KMS-11 (cell line): ENCODE measurements around the gene RTN1.

Experiments used
- H2AFZ ChIP-seq: fragments of 200-600 bp; sonication (generic); 2 replicates; pipeline ENCODE4 v1.6.1; 2016; ENCODE audit warnings: antibody characterized with exemption, mixed run types, low read depth
- H3K27ac ChIP-seq: fragments of 200-600 bp; sonication (generic); 2 replicates; pipeline ENCODE4 v1.6.1; 2016; ENCODE audit warnings: mild to moderate bottlenecking, mixed run types
- H3K27me3 ChIP-seq: fragments of 200-600 bp; sonication (generic); 2 replicates; pipeline ENCODE4 v1.6.1; 2017; ENCODE audit warnings: mild to moderate bottlenecking, low read depth, mixed run types, moderate library complexity; ENCODE audit not compliant: insufficient read depth
- H3K36me3 ChIP-seq: fragments of 200-600 bp; sonication (generic); 2 replicates; pipeline ENCODE4 v1.6.1; 2017; ENCODE audit warnings: mild to moderate bottlenecking, mixed run types; ENCODE audit not compliant: insufficient read depth
- H3K4me1 ChIP-seq: fragments of 200-600 bp; sonication (generic); 2 replicates; pipeline ENCODE4 v1.6.1; 2016; ENCODE audit warnings: mild to moderate bottlenecking, low read depth, mixed run types; ENCODE audit not compliant: poor library complexity, severe bottlenecking
- H3K4me2 ChIP-seq: fragments of 200-600 bp; sonication (generic); 2 replicates; pipeline ENCODE4 v1.7.0; 2016; ENCODE audit warnings: mild to moderate bottlenecking, mixed run types
- H3K4me3 ChIP-seq: fragments of 200-600 bp; sonication (generic); IDR thresholded peaks from 2 replicates; pipeline ENCODE4 v1.6.1; 2017; ENCODE audit warnings: low read depth, low read length, mixed read lengths; ENCODE audit not compliant: insufficient read depth
- H3K79me2 ChIP-seq: fragments of 200-600 bp; sonication (generic); 2 replicates; pipeline ENCODE4 v1.6.1; 2016; ENCODE audit warnings: low read depth, mixed run types; ENCODE audit not compliant: insufficient read depth
- H3K9ac ChIP-seq: fragments of 200-600 bp; sonication (generic); 2 replicates; pipeline ENCODE4 v1.6.1; 2016; ENCODE audit warnings: mild to moderate bottlenecking, mixed run types
- H4K20me1 ChIP-seq: fragments of 200-600 bp; sonication (generic); 2 replicates; pipeline ENCODE4 v1.6.1; 2016; ENCODE audit warnings: mild to moderate bottlenecking, mixed run types; ENCODE audit not compliant: insufficient read depth
- TF ChIP-seq, protein P1 (sequence below): fragments of 200-600 bp; sonication (generic); conservative IDR thresholded peaks from 2 replicates; pipeline ENCODE4 v1.6.1; 2017; ENCODE audit warnings: low read depth, mild to moderate bottlenecking, antibody characterized with exemption, low read length, moderate library complexity, mixed read lengths

The RTN1 gene

DNA sequence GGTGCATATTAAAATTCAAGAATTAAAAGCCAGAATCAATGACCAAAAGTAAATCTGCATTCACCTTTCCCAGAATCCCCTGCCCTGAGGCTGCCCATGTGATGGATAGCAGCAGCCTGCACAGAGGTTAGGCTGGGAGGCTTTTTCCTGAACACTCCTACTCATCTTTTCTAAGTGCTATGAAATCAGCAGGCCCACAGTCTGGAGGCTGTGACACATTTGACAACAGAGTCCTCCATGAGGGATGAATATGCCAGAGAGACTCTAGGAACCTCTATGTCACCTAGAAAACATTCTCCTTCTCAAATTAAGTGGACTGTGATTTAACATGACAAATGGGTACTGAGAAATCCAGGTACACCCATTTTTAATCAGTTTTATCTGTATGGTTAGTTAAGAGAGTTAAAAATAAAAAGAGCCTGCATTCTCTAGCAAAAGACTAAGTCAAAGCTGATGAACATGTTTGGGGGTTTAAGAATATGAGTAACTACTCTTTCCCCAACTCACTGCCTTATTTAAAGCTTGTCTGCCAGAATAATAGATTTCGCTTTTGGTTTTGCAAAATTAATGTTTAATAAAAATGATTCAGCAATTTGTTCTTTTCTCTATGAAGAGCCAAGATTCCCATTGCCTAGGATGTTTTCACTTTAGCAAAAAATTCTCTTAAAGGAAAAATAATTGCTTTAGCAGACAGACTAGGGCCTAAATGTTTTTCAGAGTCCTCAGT is 115.0 kb downstream of the RTN1 start:
- TF ChIP-seq, protein P1, sequence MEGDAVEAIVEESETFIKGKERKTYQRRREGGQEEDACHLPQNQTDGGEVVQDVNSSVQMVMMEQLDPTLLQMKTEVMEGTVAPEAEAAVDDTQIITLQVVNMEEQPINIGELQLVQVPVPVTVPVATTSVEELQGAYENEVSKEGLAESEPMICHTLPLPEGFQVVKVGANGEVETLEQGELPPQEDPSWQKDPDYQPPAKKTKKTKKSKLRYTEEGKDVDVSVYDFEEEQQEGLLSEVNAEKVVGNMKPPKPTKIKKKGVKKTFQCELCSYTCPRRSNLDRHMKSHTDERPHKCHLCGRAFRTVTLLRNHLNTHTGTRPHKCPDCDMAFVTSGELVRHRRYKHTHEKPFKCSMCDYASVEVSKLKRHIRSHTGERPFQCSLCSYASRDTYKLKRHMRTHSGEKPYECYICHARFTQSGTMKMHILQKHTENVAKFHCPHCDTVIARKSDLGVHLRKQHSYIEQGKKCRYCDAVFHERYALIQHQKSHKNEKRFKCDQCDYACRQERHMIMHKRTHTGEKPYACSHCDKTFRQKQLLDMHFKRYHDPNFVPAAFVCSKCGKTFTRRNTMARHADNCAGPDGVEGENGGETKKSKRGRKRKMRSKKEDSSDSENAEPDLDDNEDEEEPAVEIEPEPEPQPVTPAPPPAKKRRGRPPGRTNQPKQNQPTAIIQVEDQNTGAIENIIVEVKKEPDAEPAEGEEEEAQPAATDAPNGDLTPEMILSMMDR, result no peak
- Histone ChIP-seq H3K27me3 (no peaks in the 10 kb centered on the region), H3K9ac (no peak overlapping the region), H2AFZ (no peak overlapping the region), H4K20me1 (no peaks in the 10 kb centered on the region), H3K36me3 (no peaks in the 10 kb centered on the region), H3K27ac (no peak overlapping the region), H3K4me2 (no peak overlapping the region), H3K4me1 (no peaks in the 10 kb centered on the region), H3K4me3 (no peak overlapping the region), H3K79me2 (no peaks in the 10 kb centered on the region)

DNA sequence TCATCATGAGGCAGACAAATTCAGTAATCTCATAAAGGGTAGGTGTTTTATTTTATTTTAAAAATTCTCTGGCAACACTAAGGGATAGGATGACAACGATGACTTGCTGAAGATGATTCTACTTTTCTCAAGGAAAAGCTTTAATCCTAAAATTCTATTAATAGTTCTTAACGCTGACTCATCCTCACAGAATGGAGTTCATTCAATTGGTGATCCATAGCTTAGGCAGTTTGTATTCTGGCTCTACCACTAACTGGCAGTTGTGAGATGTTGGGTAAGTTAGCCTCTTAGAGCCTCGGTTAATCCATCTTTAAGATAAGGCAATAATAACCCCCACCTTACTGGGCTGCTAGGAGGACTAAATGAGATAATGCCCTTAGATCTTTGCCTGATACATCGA is 116.3 kb downstream of the RTN1 start:
- no peak overlapping the region for H3K9ac ChIP-seq
- no peaks in the 10 kb centered on the region for H4K20me1 ChIP-seq
- no peaks in the 10 kb centered on the region for H3K27me3 ChIP-seq
- no peaks in the 10 kb centered on the region for H3K79me2 ChIP-seq
- no peak overlapping the region for H2AFZ ChIP-seq
- no peaks in the 10 kb centered on the region for H3K4me1 ChIP-seq
- no peak overlapping the region for H3K4me3 ChIP-seq
- H3K27ac ChIP-seq, result no peak overlapping the region
- H3K36me3 ChIP-seq, result no peaks in the 10 kb centered on the region
- no peak overlapping the region for H3K4me2 ChIP-seq
- TF ChIP-seq, protein P1, result no peak

DNA sequence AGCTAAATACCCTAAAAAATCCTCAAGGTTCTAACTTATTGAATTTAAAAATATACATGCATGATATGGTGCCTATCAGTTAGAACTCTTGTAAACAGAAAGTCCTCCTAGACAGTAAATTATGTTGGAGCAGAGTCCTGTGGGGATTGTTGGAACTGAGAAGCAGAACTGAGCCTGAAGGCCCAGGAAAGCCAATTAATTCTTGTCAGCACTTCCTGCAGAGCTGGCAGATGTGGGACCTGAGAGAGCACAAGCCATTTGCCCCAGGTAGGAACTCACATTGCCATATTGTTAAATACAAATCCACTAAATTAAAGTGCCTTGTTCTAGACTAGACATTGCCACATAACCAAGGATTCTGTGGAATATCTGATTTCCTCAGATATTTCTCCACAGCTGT is 117.1 kb downstream of the RTN1 start:
- no peaks in the 10 kb centered on the region for H4K20me1 ChIP-seq

DNA sequence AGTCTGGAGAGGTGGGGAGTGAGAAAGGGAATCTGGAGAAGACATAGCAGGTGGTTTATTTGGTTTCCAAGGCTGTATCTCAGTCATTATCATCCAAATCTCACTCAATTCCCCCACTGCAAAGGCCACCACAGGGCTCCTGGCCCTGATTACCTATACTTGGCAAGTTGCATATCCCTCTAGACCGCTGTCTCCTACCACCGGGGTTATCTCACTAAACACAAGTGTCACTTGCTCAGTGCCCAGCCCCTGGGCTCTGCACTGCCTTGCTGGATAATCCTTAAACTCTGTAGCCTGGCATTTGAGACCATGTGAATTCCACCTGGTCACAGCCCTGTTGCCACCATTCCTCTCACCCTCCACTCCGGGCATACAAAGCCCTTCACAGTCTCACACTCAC is 119.0 kb downstream of the RTN1 start:
- no peaks in the 10 kb centered on the region for H4K20me1 ChIP-seq
- no peaks in the 10 kb centered on the region for H3K27me3 ChIP-seq
- H3K4me2 ChIP-seq, result no peak overlapping the region
- H3K36me3 ChIP-seq, result no peaks in the 10 kb centered on the region
- H3K4me3 ChIP-seq, result no peak overlapping the region
- no peak overlapping the region for H3K9ac ChIP-seq
- no peaks in the 10 kb centered on the region for H3K4me1 ChIP-seq
- TF ChIP-seq, protein P1, result no peak
- H3K27ac ChIP-seq, result no peak overlapping the region
- H2AFZ ChIP-seq, result no peak overlapping the region
- H3K79me2 ChIP-seq, result no peaks in the 10 kb centered on the region

More for the DNA sequence above, 117.1 kb downstream of the RTN1 start:
- TF ChIP-seq, protein P1, result no peak
- H3K79me2 ChIP-seq, result no peaks in the 10 kb centered on the region
- no peak overlapping the region for H3K9ac ChIP-seq
- H3K27me3 ChIP-seq, result no peaks in the 10 kb centered on the region
- H3K4me2 ChIP-seq, result no peak overlapping the region
- no peaks in the 10 kb centered on the region for H3K4me1 ChIP-seq
- no peak overlapping the region for H3K4me3 ChIP-seq
- no peaks in the 10 kb centered on the region for H3K36me3 ChIP-seq
- no peak overlapping the region for H3K27ac ChIP-seq
- H2AFZ ChIP-seq, result no peak overlapping the region
